GM19463 (cell line): Measurements from ENCODE around the gene MYO1H.

Experiments
- ATAC-seq: cut with Tn5 transposase; IDR thresholded peaks from one replicate; pipeline ENCODE4 v1.9.1; 2021; ENCODE audit warnings: mild to moderate bottlenecking, moderate library complexity; ENCODE audit not compliant: unreplicated experiment

Gene MYO1H

DNA sequence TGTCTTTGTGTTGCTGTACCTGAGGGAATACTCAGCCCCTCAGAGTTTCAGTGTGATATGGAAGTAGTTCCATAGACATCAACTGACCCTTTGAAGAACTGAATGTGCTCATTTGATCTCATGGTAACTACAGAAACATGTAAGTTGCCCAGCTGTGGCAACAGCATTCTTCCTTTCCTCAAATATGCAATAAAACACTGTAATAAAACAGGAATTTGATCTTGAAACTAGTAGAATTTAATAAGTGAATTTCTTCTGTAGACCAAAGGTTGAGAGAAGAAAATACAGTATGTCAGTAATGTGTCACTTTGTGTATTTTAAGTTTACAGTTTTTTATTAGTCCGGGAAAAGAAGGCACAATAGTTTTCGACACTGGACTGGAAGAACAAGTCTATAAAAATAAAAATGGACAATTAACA is 97.5 kb downstream of the MYO1H start:
- no peak for ATAC-seq

DNA sequence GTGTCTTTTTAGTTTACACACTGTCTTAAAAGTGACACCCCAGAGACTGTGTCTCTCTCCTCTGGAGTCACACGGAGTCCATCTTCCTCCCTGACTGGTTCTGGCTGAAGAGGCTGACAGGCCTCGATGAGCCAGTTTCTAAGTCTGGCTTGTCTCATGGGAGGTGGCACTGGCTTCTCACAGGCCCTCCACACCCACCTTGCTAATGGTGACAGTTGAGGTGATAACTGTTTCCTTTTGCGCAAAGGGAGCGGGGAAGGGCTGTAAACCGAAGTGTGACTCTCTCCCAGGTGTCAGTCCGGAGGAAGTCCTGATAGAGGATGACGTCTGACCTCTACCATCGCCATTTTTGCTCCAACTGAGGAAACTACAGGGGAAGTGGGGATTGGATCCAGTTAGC is 99.2 kb downstream of the MYO1H start:
- ATAC-seq = no peak

DNA sequence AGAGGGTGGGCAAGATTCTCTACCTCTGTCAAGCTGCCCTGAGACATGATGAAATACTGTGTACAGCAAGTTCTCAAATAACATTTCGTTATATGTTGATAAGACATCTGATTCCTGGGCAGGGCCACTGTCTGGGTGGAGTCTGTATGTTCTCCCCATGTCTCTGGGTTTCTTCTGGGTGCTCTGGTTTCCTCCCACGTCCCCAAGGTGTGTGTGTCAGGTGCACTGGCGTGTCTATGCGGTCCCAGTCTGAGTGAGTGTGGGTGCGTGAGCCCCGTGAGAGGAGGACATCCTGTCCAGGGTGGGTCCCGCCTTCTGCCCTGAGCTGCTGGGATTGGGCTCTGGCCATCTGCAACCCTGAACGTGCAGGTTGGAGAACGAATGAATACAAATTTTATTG is 99.8 kb downstream of the MYO1H start:
- ATAC-seq = no peak

DNA sequence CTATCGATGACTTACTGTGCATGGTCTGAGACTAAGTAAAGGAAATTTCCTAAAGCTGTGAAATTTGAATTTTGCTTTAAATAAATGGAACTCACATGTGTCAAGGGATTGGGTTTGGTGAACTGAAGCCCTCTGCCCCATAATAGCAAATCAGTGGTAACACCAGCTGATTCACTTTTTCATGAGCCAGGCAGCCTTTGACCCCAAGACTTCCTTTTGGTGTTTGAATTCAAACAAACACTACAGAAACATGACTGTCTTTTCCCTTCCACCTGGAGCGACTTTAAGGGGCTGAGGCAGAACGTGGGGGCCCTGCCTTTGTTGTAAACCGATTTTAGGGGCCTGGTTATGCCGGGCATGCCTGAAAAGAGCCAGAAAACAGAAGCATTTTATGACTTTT is 100.6 kb downstream of the MYO1H start:
- no peak for ATAC-seq

DNA sequence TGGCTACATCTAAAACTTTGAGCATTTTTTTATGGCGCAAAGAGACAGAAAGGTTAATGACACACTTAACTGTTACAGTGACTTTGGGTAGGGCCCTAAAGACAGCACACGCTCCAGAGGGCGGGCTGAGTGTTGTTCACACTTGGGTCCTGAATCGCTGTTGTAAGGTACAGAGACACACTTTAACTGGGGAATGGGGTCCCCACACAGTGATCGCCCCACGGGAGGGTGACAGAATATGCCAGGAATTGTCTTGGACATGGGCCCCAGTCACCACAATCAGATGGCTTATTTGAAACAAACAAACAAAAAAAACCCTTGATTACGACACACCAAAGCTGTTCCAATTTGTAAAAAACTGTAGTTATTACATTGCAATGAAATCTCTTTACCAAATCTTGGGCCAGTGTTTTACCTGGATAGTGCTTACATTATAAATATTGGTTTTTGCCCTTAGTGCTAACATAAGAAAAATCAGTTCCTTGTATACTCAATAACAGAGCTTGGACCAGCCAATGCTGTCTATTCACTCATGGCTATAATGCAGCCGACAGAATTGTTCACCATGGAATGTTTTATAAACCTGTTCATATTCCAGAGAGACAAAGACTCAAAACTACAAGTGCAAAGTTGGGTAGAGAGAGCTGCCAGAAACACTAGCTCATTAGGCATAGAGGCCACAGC is 101.1 kb downstream of the MYO1H start:
- ATAC-seq = no peak

DNA sequence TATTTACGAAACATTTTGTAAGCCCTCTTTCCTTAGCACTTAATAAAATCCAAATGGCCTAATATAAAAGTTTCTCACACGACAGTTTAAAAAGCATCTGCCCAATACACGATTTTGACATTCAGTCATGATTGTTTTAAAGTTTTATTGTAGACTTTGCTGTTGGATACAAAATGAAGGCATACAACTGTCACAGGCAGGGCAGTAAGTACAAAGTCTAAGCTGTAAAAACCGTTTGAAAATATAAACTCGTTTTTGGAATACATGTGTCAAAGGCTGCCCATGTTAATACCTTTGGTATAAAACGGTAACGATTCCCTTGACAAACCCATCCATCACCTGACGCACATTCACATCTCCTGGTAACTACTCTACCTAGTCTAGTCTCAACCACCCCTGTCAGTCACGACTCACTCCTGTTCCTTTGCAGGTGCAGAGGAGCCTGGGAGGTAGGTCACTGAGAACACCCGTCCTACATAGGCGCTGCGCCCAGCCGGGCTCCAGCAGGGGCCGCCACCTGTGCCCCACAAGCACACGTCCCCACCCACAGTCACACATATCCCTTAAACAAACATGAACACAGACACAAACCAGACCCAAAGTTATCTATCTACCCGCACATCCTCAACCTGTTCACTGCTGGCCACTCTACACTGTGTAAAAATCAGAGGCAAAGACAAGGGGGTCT is 102.3 kb downstream of the MYO1H start:
- no peak for ATAC-seq

DNA sequence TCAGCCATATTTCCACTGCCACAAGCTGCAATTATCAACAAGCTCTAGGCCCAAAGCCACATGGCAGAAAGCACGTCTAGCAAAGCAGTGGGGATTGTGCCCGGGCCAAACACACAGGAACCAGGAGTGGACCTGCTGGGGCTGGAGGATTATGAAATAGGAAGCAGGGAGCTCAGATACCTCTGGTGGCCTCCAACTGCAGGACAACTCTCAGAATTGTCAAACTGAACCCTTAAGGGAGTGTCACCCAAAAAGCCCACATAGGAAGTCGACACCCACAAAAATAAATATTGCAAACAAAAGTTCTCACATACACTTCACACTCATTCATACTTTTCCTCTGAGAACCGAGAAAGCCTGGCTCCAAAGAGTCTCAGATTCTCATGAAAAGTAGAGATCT is 103.3 kb downstream of the MYO1H start:
- no peak for ATAC-seq

DNA sequence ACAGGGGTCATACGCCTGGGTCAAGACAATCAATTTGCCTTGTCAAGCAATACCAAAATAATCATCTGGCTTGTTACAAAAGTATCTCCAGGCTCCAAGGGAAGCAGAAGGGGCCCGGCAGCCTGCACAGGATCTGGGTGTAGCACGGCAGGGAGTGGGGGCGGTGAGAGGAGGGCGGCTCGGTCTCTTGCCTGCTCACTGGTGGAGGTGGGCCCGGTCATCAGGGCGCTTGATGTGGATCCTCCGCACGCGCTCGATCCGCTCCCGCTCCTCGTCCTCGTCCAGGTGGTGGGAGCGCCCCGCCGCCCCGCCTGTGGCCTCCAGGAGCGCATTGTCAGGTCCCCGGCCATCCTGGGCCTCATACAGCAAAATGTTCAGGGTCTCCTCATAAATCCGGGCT is 103.7 kb downstream of the MYO1H start:
- no peak for ATAC-seq

DNA sequence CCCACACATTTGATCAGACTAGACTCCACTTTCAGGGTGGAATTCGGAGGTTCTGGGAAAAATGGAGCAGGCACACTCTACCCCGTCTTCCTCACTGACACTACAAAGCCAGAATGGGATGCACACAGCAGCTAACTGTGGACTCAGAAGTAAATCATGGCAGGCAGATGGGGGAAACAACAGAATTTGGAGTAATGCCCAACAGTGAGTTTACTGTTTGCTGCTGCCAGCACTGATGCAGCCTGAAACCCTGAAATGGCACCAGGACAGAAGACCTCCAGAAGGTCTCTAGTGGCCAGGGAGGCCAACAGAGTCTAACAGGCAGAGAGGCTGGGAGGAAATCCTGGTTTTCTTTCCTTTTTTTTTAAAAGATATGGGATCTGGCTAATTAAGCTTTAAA is 104.8 kb downstream of the MYO1H start:
- ATAC-seq = no peak

DNA sequence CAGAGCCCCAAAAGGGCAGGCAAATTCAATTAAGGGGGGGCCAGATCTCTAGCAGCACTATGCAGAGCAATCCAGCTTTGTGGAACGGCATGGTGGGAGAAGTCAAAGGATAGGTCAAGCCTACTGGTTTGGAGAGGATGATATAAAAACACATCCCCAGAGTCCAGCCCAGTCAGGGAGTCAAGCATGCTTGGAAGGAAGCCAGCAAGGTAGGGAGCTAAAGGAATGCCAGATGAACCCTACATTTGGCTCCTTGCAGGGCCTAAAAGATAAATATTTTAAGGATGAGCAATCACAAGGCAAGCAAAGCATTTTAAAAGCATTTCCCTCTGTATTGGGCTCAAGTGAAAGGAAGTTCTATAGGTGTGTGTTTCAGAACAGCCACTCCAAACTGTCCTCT is 108.0 kb downstream of the MYO1H start:
- no peak for ATAC-seq

DNA sequence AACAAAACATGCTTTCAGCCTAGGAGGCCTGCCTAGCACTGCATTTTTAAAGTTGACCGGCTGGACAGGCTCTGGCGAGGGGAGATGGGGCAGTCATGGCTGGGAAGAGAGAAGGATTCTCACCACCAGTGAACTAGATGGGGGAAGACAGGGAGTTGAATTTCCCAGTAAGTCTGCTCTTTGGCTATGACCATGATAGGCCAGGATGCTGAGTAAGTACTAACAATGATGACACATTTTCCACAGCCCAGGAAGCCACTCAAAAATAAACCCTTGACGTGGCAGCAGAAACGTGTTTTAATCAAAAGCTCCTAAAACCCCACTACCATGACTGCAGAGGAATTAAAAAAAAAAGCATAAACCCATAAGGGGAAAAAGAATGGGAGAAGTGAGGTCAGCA is 110.4 kb downstream of the MYO1H start:
- no peak for ATAC-seq

DNA sequence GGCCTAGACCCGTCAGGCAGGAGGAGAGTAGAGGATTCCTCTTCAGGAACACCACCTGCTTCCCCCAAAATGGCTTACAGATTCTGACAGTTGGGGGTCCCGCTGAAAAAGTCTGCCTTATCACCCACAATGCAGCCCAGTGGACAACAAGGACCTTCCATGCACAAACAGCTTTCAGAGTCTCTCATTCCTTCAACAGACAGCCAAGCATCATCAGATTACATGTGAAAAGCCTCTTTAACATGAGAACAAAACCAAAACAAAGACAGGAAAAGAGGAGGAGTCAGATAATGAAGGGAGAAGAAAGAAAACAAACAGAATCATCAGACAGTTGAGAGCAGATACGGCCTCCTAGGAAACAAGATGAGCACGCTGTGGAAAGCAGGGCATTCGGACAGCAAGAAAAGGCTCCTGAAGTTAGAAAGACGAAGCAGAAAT is 111.1 kb downstream of the MYO1H start:
- ATAC-seq = no peak

DNA sequence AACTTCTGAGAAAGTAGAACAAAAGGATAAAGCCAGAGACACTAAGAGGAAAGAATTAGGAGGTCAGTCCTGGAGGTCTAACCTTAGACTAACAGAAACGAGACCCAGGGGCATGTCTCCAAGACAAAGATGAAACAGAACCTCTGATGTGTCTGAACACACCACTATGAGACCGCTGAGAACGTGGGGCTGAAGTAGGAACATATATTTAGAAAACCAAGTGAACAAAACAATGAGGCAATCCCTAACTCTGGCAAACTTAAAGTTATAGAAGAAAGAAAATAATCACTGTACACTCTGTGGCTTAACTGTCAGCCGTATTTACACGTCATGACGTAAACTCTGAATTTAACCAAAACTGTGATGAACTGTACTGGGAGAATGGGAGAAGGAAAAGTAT is 111.5 kb downstream of the MYO1H start:
- no peak for ATAC-seq

DNA sequence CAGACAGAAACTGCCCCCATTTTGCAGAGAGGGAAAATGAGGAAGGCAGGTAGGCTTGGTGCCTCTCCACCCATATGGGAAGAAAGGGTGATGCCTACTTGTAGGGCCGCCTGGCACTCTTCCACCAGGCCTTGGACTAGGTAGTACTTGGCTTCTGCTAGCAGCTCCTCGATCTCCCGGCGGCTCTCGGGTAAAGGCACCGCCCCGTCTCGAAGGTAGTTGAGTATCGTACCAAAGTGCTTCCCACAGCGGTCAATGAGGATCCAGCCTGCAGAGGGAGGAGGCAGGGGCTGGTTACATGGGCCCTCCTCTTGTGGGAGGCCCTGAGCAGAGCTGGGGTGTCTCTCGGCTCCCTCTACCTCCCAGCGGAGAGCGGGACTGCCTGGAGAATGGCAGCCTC is 112.8 kb downstream of the MYO1H start:
- ATAC-seq = no peak

DNA sequence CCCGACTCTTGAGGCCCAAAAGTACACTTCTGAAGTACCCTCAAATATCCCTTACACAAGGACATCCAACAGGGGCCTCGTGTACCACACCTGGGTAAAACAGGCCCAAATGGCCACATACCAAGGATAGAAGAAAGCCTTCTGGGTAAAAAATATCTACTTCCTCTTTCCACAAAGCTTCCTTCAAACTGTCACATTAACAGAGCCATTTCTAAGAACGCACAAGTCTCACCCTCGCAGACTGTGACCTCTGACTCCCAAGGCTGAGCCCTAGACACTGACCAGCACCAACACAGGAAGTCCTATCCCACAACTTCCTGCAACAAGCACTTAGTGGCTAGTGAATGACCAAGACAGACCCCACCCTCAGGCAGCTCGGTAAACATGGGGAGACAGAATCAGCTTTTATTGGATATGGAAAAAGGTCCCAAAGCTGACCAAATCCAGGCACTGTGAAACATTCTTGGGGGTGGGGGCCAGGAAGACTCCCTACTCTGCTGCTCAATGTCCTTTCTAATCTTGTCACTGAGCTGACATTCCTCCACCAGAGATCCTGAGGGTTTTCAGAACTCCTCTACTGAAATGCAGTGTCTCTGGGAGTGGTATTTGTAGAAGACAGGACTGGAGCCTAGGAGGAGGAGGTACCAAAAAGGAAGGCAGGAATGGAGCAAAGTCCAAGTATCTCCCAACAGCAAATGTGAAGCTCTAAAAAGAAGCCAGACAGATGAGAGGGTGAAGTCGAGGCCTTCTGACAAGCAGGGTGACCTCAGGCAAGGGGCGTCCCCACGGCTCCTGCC is 113.5 kb downstream of the MYO1H start:
- no peak for ATAC-seq

DNA sequence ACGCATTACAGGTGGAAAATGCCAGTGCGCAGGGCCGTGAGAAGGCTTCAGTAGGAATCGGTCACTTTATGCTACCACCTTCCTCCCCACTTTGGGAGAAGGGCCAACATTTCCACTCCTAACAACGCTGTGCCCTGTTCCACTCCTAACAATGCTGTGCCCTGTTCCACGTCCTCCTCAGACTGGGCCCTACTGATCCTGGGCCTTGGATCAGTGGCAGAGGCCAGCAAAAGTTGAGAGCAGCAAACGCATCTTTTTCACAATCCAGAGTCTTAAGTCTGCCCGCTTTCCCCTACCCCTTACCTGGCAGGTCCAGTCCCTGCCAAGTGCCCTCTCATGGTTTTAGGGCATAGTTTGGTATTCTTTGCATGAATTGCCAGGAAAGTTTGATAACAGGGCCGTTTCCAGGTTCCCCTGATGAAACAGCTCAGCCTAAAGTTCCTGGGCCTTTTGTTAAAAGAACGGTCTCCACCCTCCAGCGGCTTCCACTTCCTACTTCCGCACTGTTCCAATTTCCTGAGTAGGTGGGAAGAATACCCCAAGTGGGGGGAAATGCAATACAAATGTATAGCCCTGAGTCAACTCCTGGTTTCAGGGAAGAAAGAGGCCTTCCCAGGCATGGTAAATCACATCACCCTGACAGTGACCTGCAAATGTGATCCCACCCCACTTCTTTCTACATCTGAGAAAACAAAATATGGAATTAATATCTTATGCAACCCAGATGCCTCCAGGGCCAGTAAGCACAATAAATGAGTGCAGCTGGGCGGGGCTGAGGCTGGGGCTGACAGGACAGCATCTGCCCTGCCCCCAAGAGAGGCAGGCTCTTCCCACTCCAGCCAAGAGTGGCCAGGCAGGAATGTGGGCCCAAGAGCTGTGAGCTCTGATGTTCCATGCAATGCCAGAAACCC is 114.4 kb downstream of the MYO1H start:
- no peak for ATAC-seq

DNA sequence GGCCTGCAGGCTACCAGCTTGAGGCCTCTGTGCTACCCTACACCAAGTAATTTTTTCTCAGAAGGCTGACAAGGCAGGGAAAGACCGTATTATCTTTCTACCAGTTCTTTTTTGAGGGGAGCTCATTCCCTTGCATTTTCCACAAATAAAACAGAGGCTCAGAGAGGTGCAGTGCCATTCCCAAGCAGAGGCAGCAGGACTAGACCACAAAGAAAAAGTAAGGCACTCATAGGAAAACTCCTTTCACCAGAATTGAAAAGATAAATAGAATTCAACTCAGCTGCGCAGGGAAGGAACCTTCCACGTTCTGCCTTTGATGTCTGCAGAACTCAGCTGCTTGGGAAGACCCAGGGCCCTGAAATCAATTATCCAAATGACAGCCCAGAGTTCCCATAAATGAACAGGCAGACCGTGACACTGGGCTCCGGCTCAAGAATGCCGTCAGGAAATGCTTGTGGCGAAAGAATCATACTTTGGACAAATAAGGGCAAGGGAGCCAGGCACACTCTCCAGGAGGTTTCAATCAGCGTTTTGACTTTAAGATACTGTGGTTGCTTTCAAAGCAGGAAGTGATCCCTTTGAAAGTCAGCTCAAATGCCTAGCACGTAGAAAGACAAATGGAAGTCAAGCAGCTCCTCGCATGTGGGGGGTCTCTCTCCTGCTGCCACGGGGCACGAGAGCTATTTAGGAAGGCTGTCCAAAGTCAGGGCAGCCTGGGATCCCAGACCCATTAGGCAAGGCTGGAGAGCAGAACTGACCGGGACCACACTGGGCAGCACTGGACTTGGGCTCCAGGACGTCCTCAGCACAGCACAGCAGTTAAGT is 115.4 kb downstream of the MYO1H start:
- ATAC-seq = no peak

DNA sequence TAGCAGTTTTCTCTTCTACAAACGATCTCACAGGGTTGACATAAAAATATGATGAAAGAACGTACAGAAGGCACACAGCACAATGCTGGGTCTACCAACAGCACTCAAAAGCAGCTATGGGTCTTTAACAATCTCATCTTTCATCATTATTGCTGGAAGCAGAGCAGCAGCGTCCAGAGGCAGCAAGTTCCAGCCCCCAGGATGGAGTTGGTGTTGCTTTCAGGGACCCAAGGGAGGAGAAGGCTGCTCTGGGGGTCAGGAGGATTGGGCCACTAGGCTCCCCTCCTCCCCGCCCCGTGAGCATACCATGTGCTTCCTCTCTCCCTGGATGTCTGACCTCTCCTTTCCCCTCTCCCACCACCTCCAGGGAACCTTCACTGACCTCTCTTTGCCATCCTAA is 116.1 kb downstream of the MYO1H start:
- ATAC-seq = no peak

DNA sequence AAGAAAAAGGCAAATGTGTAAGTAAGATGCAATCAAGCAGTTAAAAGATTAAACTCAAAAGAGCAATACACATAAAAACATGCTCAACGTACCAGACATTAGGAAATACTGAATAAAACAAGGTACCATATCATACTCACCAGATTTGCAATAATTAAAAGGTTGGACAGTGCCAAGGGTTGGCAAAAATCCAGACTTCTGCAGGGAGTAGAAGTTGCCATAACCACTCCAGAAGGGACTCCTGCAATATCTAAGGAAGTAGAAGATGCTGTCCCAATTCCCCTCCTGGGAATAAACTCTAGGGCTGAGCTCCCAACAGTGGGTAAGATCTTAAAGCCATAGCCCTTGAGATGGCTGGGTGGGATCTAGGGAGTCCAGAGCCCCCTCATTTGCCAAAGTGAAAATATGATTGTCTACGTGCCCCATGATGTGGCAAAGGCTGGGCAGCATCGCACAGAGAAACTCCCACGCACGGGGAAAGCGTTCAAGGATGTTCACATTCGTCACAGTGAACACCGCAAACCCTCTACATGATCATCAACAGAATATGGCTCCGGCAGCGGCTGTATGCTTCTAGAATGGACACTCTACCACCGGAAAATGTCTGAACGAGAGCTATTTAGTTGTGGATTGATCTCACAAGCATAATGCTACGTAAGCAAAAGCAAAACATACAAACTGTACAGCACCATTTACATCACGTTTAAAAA is 117.1 kb downstream of the MYO1H start:
- ATAC-seq = no peak
